Activated naive CD4-positive, alpha-beta T cell treated with anti-CD3 and anti-CD28 coated beads for 36 hours (primary cell): ENCODE measurements around the gene MAP1B. TPM values are rescaled to one million over a fixed set of nuclear protein-coding genes. Genes with fewer than 3 reads are reported as not detected.
"Not testable (repeated sequence)": the region's sequence is repeated elsewhere in the genome, so short reads cannot be mapped to it uniquely, and the experiment has no call there.

Experiments used
- CTCF ChIA-PET: fragments of 350-600 bp; sonication (Branson Sonifier 250); formaldehyde crosslinking; loops from one replicate; lab custom pipeline; 2021; ENCODE audit warnings: antibody characterized with exemption; lab: Charles Lee
- DNase-seq: peaks from one replicate; pipeline ENCODE4 v3.0.0-alpha.2; 2020
- H3K27ac Mint-ChIP-seq: one replicate; pipeline ENCODE4 v1.8.0; 2021; ENCODE audit warnings: mild to moderate bottlenecking, mixed read lengths
- H3K27me3 Mint-ChIP-seq: one replicate; pipeline ENCODE4 v1.8.0; 2021; ENCODE audit warnings: low read depth, mixed read lengths
- H3K36me3 Mint-ChIP-seq: one replicate; pipeline ENCODE4 v1.8.0; 2021; ENCODE audit warnings: low read depth, mixed read lengths
- H3K4me1 Mint-ChIP-seq: one replicate; pipeline ENCODE4 v1.8.0; 2021; ENCODE audit warnings: low read depth, mixed read lengths
- H3K4me3 Mint-ChIP-seq: one replicate; pipeline ENCODE4 v1.8.0; 2021; ENCODE audit warnings: mild to moderate bottlenecking, moderate library complexity, mixed read lengths
- H3K9me3 Mint-ChIP-seq: one replicate; pipeline ENCODE4 v1.8.0; 2021; ENCODE audit warnings: mixed read lengths
- intact Hi-C: fragments of 100-400 bp; cut with micrococcal nuclease; formaldehyde crosslinking; loops from one replicate; pipeline ENCODE4 v1.15.1; 2023
- total RNA-seq, 2 experiments: library from RNA; stranded (reverse); gene quantifications; one replicate each; pipeline ENCODE4 v1.2.3, GENCODE V29; 2021

MAP1B gene
- total RNA-seq, 2 experiments from 2014 or later = 0.14 to 0.32 TPM

- intact Hi-C loops = no loop called here
- CTCF ChIA-PET = no interaction called here
Measured at GRCh38 chr5:72157625-72157962, 50.3 kb downstream of the MAP1B start.

GRCh38 chr5:72159501-72159911, 52.2 kb downstream of the MAP1B start:
- no peaks in the 10 kb centered on the region for H3K36me3 Mint-ChIP-seq
- CTCF ChIA-PET = interaction anchor here (1.2 kb wide), 1 partner anchor 233 kb away, joined by 3 read pairs; no protein-coding TSS in a partner anchor
- intact Hi-C loops = no loop called here
- no peak overlapping the region for H3K4me3 Mint-ChIP-seq
- H3K27me3 Mint-ChIP-seq = peaks cover 15% of the 10 kb centered on the region
- DNase-seq = no peak
- H3K27ac Mint-ChIP-seq = no peak overlapping the region
- H3K4me1 Mint-ChIP-seq = no peaks in the 10 kb centered on the region
- H3K9me3 Mint-ChIP-seq = no peaks in the 10 kb centered on the region

More at GRCh38 chr5:72157625-72157962, 50.3 kb downstream of the MAP1B start:
- H3K27ac Mint-ChIP-seq = no peak overlapping the region
- peaks cover 14% of the 10 kb centered on the region for H3K27me3 Mint-ChIP-seq
- no peaks in the 10 kb centered on the region for H3K9me3 Mint-ChIP-seq
- no peaks in the 10 kb centered on the region for H3K4me1 Mint-ChIP-seq
- H3K36me3 Mint-ChIP-seq = no peaks in the 10 kb centered on the region
- H3K4me3 Mint-ChIP-seq = no peak overlapping the region
- no peak for DNase-seq

- no peak for DNase-seq
- Mint-ChIP-seq H3K9me3 (no peaks in the 10 kb centered on the region), H3K4me1 (no peaks in the 10 kb centered on the region), H3K27ac (no peak overlapping the region), H3K36me3 (no peaks in the 10 kb centered on the region), H3K27me3 (peaks cover 19% of the 10 kb centered on the region), H3K4me3 (no peak overlapping the region)
- CTCF ChIA-PET = interaction anchor here (0.6 to 1.2 kb wide), 2 partner anchors 149 to 232 kb away, joined by 3 read pairs; no protein-coding TSS in a partner anchor
- intact Hi-C loops = no loop called here
Measured at GRCh38 chr5:72160329-72160728, 53.1 kb downstream of the MAP1B start.

GRCh38 chr5:72160959-72161358, 53.7 kb downstream of the MAP1B start:
- CTCF ChIA-PET = interaction anchor here (0.6 kb wide), 1 partner anchor 148 kb away, joined by 3 read pairs; no protein-coding TSS in a partner anchor
- no peaks in the 10 kb centered on the region for H3K4me1 Mint-ChIP-seq
- no peak overlapping the region for H3K27ac Mint-ChIP-seq
- no peak for DNase-seq
- H3K36me3 Mint-ChIP-seq = no peaks in the 10 kb centered on the region
- peaks cover 21% of the 10 kb centered on the region for H3K27me3 Mint-ChIP-seq
- intact Hi-C loops = no loop called here
- no peaks in the 10 kb centered on the region for H3K9me3 Mint-ChIP-seq
- no peak overlapping the region for H3K4me3 Mint-ChIP-seq

GRCh38 chr5:72161951-72162350, 54.7 kb downstream of the MAP1B start:
- DNase-seq = no peak
- intact Hi-C loops = no loop called here
- no peaks in the 10 kb centered on the region for H3K9me3 Mint-ChIP-seq
- H3K4me1 Mint-ChIP-seq = peaks cover 6% of the 10 kb centered on the region
- no peak overlapping the region for H3K4me3 Mint-ChIP-seq
- peaks cover 26% of the 10 kb centered on the region for H3K27me3 Mint-ChIP-seq
- H3K36me3 Mint-ChIP-seq = no peaks in the 10 kb centered on the region
- H3K27ac Mint-ChIP-seq = no peak overlapping the region
- CTCF ChIA-PET = no interaction called here

- Mint-ChIP-seq H3K27ac (no peak overlapping the region), H3K9me3 (no peaks in the 10 kb centered on the region), H3K4me3 (no peak overlapping the region), H3K36me3 (no peaks in the 10 kb centered on the region), H3K27me3 (peaks cover 19% of the 10 kb centered on the region), H3K4me1 (peaks cover 6% of the 10 kb centered on the region)
- DNase-seq = no peak
- intact Hi-C loops = no loop called here
- CTCF ChIA-PET = no interaction called here
Measured at GRCh38 chr5:72163349-72163983, 56.2 kb downstream of the MAP1B start.

- CTCF ChIA-PET = interaction anchor here (0.7 kb wide), 1 partner anchor 42 kb away, joined by 3 read pairs; no protein-coding TSS in a partner anchor
- Mint-ChIP-seq H3K4me3 (no peak overlapping the region), H3K9me3 (no peaks in the 10 kb centered on the region), H3K36me3 (no peaks in the 10 kb centered on the region), H3K27me3 (peaks cover 27% of the 10 kb centered on the region), H3K4me1 (peaks cover 6% of the 10 kb centered on the region), H3K27ac (no peak overlapping the region)
- intact Hi-C loops = no loop called here
- no peak for DNase-seq
Measured at GRCh38 chr5:72166070-72166979, 59.0 kb downstream of the MAP1B start.

- CTCF ChIA-PET = no interaction called here
- Mint-ChIP-seq H3K4me3 (no peak overlapping the region), H3K27me3 (peaks cover 24% of the 10 kb centered on the region), H3K4me1 (peaks cover 6% of the 10 kb centered on the region), H3K9me3 (no peaks in the 10 kb centered on the region), H3K36me3 (no peaks in the 10 kb centered on the region), H3K27ac (no peak overlapping the region)
- DNase-seq = no peak
- intact Hi-C loops = no loop called here
Measured at GRCh38 chr5:72167257-72167656, 60.0 kb downstream of the MAP1B start.

GRCh38 chr5:72167804-72168203, 60.5 kb downstream of the MAP1B start:
- Mint-ChIP-seq H3K9me3 (no peaks in the 10 kb centered on the region), H3K27ac (no peak overlapping the region), H3K4me3 (no peak overlapping the region), H3K4me1 (peaks cover 6% of the 10 kb centered on the region), H3K36me3 (no peaks in the 10 kb centered on the region), H3K27me3 (peaks cover 21% of the 10 kb centered on the region)
- CTCF ChIA-PET = no interaction called here
- no peak for DNase-seq
- intact Hi-C loops = no loop called here

GRCh38 chr5:72170101-72170500, 62.8 kb downstream of the MAP1B start:
- DNase-seq = no peak
- intact Hi-C loops = no loop called here
- Mint-ChIP-seq H3K27ac (no peak overlapping the region), H3K27me3 (peaks cover 22% of the 10 kb centered on the region), H3K9me3 (no peaks in the 10 kb centered on the region), H3K36me3 (no peaks in the 10 kb centered on the region), H3K4me3 (no peak overlapping the region), H3K4me1 (peaks cover 6% of the 10 kb centered on the region)
- CTCF ChIA-PET = no interaction called here

GRCh38 chr5:72171181-72171580, 63.9 kb downstream of the MAP1B start:
- H3K27ac Mint-ChIP-seq, H3K36me3 Mint-ChIP-seq, CTCF ChIA-PET, H3K4me1 Mint-ChIP-seq, H3K4me3 Mint-ChIP-seq, DNase-seq, H3K9me3 Mint-ChIP-seq, intact Hi-C loops: not testable (repeated sequence)
- H3K27me3 Mint-ChIP-seq = peaks cover 18% of the 10 kb centered on the region

GRCh38 chr5:72171667-72172066, 64.4 kb downstream of the MAP1B start:
- no peaks in the 10 kb centered on the region for H3K36me3 Mint-ChIP-seq
- H3K4me3 Mint-ChIP-seq = no peak overlapping the region
- CTCF ChIA-PET = no interaction called here
- no peaks in the 10 kb centered on the region for H3K9me3 Mint-ChIP-seq
- peak; percentile 6 for DNase-seq
- no peak overlapping the region for H3K27ac Mint-ChIP-seq
- H3K4me1 Mint-ChIP-seq = peaks cover 2% of the 10 kb centered on the region
- intact Hi-C loops = no loop called here
- peaks cover 18% of the 10 kb centered on the region for H3K27me3 Mint-ChIP-seq
